HT1080 (cell line): ENCODE measurements around the gene STARD3. TPM values are rescaled to one million over a fixed set of nuclear protein-coding genes. Genes with fewer than 3 reads are reported as not detected.
A peak's percentile ranks its signal among the peaks of the same experiment; 100 is the strongest.
"Not testable (repeated sequence)": the region's sequence is repeated elsewhere in the genome, so short reads cannot be mapped to it uniquely, and the experiment has no call there.

ENCODE experiments used
- DNase-seq: peaks from one replicate; pipeline ENCODE4 v3.0.0-alpha.2; 2015; ENCODE audit warnings: low read depth
- polyA plus RNA-seq, 2 experiments: library from polyadenylated mRNA; depleted of rRNA; stranded (reverse); fragments of >200 nt; gene quantifications; 2 replicates each; pipeline ENCODE4 v1.2.3, GENCODE V29; 2015
- total RNA-seq: library from RNA; depleted of rRNA; stranded (reverse); fragments of >200 nt; shearing (Covaris generic); gene quantifications from 2 replicates; pipeline ENCODE4 v1.2.3, GENCODE V29; 2014; rRNA removed

STARD3 gene
- total RNA-seq: 37.5 and 71.5 TPM in 2 replicates
- 65.2 and 68.5 TPM in 2 replicates for polyA plus RNA-seq (2015; cell fraction: cytosol; rRNA removed)
- polyA plus RNA-seq (2015; cell fraction: nucleus; rRNA removed): 93.8 and 118 TPM in 2 replicates

GRCh38 chr17:39636927-39637736 is at the start of gene STARD3:
Gene STARD3, plus strand, starts transcription at chr17:39637144. Its CDS starts 16,388 bp downstream, at chr17:39653532.
- peak; percentile 71 for DNase-seq

DNA sequence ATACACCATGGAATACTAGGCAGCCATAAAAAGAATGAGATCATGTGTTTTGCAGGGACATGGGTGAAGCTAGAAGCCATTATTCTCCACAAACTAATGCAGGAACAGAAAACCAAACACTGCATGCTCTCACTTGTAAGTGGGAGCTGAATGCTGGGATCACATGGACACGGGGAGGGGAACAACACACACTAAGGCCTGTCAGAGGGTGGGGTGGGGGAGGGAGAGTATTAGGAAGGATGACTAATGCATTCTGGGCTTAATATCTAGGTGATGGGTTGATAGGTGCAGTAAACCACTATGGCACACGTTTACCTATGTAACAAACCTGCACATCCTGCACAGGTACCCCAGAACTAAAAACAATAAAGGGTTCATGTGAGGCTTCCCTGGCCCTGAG is 46.8 kb upstream of the STARD3 start:
- not testable (repeated sequence) for DNase-seq

DNA sequence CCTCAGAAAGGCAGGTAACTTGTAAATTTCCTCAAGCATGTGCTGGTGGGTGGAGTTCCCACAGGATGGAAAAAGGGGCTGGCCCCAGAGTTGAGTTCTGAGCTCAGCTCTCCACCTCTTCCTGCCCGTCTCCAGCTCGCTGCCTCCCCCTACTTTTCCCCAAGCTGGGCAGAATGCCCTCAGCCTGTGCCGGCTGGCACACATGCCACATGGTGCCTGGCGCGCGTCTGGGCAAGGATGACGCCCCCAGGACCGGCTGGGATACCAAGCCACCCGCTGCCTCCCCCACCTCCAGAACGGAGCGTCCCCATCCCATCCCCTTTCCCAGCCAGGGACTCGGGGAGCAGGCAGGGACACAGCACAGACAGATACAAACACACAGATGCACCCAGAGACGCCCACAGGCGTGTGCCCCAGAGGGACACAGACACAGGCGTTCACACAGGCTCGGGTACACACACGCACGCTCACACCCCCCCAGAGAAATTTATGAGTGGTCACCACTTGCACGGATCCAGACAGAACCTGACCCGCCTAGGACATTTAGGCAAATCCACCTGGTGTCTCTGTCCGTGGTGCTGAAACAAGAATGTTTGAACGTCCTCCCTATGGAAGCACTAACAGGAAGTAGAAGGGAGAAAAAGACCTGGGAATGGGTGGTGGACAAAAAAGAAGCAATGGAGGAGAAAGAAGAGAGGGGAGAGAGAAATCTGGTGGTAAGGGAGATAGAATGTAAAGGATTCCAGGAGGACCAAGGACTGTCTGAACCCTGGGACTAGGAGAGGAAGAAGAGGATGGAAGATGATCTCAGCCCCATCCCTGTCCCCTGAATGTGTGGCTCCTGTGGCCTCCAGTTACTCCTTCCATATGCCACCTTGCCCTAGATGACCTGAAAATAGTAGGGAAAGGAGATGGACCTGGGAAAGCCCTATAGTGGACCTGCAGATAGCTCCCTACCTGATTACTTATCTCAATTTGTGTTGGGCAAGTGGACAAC is 44.7 kb upstream of the STARD3 start:
- peak; percentile 13 for DNase-seq

DNA sequence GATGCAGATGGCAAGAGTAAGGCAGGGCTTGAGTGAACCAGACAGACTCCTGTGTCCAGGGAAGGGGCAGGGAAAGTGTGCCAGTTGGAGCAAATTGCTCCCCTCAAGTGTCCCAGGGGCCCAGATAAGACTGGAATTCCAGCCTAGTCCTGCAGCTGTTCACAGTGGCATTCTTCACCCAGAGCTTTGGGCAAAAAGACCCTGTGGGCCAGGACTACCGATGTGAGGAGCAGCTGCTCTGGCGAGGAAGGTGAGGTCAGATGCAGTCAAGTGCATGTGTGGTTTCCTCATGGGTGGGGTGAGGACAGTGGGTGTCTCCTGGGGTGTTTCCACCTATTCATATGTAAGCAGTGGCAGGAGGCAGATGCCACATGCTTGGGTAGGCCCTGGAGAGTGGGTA is 43.6 kb upstream of the STARD3 start:
- DNase-seq: no peak

DNA sequence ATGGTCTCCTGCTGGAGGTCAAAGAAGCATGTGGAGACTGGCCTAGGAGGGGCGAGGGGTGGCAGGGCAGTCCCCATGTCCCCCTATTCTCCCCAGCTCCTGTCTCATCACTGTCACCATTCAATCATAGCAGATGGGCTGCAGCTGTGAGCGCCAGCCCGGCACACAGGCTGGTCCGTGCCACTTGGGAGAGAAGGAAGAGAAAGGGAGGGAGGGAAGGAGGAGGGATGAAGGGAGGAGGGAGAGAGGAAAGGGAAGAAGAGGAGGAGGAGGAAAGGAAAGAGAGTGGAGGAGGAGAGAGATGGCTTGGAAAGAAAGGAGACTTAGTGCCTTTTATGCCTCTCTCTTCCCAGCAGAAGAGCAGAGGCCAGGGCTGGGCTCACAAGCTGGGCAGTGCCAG is 41.6 kb upstream of the STARD3 start:
- DNase-seq: no peak

DNA sequence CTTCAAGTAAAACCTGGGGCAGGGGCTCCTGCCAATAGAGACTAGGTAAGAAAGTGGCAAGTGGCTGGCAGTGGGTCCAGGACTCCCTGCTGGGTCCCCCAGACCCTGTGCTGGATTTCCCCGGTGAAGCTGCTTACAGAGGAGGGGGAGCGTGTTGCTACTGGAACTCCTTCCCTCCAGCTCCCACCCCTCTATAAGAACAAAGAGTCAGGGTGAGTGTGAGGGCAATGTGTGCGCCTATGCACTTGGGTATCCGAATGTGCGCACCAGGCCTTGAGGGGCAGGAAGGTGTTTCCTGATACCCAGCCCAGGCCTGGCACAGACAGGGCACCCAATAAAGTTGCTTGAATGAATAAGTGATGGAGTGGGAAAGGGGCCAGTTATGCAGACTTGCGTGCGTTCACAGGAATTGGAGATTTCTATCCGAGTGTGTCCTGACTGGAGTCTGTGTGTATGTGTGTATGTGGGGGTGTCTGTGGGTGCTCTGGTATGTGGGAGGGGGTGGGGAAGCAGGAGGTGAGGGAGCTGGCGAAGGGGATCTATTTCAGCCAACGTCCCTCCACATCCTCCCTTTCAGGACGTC is 40.9 kb upstream of the STARD3 start:
- no peak for DNase-seq

GRCh38 chr17:39596543-39597267 is 40.2 kb upstream of the STARD3 start:
- no peak for DNase-seq

- no peak for DNase-seq
These were observed 39.4 kb upstream of the STARD3 start for GRCh38 chr17:39597372-39598046.

GRCh38 chr17:39598047-39598481 is 38.9 kb upstream of the STARD3 start:
- DNase-seq: no peak

GRCh38 chr17:39598630-39599003 is 38.3 kb upstream of the STARD3 start:
- DNase-seq: no peak

- DNase-seq: no peak
These were observed 37.8 kb upstream of the STARD3 start for GRCh38 chr17:39599004-39599664.

DNA sequence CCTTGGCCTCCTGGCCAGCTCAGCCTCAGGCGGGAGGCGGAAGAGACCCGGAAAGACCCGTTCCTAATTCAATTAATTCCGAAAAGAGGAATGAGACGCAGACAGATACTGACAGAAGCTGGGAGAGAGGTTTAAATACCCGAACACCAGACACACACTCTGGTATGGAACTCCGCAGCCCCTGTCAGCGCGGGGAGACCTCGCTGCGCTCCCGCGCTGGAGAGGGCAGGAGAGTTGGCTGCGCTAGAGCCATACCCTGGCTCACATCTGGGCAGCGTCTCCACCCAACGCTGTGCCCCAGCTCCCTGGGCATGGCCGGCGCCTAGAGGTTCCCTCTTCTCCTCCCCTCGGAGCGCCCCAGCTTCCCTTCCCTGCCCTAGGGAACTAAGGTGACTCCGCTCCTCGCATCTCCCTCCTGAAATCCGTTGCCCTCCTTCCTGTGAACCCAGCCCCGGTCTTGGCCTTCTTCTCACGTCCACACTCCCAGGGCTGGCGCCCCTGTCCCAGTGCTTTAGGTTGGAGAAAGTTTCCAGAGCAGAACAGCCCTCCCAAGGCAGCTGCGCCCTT is 37.2 kb upstream of the STARD3 start:
- no peak for DNase-seq

DNA sequence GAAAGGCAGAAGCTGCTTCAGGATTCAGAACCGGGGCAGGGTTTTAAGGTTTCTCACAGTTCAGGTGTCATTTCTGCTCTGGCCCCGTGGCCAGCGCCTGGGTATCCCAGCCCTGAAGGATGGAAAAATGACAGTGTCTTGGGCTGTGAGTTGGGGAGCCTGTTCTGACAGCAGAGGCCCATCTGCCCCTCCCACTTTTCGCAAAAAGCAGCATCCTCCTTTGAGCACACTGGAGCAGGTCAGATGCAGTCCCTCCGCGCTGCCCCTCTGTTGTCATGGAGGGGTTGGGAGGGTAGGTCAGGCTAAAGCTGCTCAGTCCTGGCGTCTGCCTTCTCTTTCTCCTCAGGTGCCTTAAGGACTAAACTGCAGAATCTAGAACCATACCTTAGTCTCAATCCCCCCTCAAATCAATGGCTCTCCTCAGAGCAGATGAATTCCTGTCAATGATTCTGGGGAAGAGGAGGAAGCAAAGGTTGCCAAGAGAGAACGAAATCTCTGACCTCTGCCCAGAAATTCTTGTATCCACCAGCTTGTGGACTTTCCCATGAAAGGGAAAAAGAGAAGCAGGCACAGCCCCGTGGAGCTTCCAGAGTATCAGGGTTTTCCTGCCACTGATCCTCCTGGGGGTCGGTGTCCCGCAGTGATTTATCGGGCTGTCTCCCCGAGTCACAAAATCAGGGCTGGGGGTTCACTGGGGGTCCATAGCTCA is 36.5 kb upstream of the STARD3 start:
- no peak for DNase-seq

DNA sequence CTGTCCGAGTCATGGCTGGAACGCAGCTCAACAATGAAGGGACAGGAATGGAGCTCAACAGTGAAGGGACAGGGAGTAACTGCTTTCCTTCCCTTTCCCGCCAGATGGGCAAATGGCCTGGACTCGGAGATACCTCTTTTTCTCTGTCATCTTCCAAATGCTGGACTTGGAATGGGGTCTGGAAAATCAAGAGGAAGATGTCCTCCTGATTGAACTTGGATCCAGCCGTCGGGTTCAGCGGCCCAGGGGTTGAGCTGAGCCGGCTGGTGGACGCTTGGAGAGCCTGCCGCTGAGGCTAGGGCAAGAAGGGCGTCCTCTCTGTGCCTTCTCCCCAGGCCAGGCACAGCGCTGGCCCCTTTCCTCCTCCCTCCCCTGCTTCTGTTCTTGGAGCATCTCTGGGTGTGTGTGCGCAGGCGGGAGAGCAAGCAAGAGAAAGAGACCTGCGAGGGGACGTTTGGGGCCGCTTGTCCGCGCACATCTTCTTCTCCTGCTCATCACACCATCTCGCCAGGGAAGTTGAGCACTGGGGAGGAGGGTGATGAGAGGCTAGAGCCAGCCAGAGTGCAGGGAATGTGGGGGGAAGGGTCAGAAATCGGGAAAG is 35.8 kb upstream of the STARD3 start:
- DNase-seq: no peak

DNA sequence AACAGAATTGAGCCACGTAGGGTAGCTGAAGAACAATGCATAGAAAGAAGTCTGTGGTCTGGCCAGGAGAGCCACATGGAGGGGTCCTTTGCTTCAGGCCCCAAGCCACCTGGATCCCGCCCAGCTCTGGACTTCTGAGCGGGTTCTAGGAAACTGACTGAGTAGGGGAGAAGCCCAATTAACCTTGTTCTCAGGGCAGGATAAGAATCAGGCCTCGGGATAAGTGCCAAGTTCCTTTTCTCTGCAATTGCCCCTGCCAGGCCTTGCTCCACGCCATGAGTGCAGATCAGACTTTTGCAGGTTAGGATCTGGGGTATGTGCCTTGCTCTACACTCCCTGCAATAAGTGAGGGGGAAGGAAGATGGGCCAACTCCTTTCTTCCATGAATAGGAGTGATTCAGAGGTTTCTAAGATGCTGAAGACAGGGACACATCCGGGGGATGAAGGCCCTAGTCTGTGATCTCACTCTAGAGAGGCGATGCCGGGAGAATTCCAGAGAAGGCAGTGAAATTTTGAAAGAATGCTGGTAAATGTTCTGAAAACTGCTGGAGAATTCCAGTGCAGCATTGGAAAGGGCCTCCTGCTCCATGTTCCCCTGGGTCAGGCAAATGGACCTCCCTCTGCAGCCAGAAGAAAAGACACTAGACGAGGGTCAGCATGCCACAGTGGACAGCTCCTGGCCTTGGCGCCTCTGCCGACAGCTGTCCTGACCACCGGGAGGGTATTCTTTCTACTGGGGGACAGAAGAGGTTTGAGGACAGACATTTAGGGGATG is 35.0 kb upstream of the STARD3 start:
- DNase-seq: no peak

DNA sequence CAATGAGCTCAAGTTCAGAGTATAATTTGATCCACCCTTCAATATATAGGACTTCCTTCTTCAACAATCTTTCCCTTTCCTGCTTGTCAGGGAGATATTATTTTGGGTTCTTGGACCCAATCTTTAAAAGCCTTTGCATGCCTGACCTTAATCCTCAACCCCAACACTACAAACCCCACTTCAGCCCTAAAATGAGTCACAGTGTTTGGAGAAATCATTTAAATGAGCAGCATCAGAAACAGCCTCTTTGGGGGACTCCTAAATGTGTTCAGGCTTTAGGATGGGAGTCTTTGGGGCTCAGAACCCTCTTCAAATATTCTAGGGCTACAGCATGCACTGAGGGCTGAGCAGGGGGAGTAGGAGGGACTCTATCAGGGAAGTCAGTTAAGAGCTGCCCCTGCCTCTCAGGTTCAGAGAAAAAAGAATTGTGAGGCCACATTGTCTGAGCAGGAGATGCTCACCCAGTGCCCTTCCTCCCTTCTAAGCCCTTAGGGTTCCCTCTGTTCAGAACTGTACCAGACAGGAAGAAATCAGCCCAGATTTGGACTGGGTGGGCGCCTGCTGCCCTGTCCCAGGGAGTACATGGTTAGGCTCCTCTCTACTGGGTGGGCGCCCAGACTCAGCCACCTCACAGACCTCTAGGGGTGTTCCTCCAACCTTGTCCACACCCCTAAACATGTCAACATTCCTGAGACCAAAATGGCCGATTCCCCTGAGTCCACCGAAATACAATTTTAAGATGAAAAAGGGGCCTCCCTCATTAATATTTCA is 34.2 kb upstream of the STARD3 start:
- DNase-seq: no peak
